Measurements from ENCODE around the gene ABLIM1. TPM values are rescaled to one million over a fixed set of nuclear protein-coding genes. Genes with fewer than 3 reads are reported as not detected.
A peak's percentile ranks its signal among the peaks of the same experiment; 100 is the strongest.

ABLIM1 gene
- total RNA-seq, 3 donors from 2014 or later = 89.0 to 216 (median 131) TPM

DNA sequence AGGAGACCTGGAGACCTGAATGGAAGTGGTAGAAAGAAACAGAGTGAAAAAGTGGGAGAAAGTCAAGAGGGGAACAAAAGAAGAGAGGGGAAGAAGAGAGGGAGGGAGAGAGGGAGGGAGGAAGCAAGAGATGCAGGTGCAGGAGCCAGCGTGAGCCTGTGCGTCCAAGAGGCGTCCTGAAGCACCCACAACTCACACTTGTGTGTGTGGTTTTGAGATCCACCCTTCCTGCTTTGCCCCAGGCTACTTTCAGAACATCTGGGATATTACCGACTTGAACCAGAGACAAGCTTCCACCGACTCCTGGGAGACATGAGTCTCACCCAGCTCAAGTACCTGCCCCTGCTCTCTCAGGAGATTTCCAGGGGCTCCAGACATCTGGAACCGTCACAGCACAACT is 263.5 kb downstream of the ABLIM1 start:
- peaks cover 6 to 36% of the 10 kb centered on the region in 2 donors for H3K4me1 ChIP-seq
- H3K27ac ChIP-seq = peak overlapping the region; percentile 62 to 76
- no peaks in the 10 kb centered on the region for H3K9me3 ChIP-seq
- TF ChIP-seq POLR2A (IDR thresholded peaks at IDR 0.05) (no peak), POLR2AphosphoS5 (IDR thresholded peaks at IDR 0.05) (no peak)
- TF ChIP-seq, protein P1, sequence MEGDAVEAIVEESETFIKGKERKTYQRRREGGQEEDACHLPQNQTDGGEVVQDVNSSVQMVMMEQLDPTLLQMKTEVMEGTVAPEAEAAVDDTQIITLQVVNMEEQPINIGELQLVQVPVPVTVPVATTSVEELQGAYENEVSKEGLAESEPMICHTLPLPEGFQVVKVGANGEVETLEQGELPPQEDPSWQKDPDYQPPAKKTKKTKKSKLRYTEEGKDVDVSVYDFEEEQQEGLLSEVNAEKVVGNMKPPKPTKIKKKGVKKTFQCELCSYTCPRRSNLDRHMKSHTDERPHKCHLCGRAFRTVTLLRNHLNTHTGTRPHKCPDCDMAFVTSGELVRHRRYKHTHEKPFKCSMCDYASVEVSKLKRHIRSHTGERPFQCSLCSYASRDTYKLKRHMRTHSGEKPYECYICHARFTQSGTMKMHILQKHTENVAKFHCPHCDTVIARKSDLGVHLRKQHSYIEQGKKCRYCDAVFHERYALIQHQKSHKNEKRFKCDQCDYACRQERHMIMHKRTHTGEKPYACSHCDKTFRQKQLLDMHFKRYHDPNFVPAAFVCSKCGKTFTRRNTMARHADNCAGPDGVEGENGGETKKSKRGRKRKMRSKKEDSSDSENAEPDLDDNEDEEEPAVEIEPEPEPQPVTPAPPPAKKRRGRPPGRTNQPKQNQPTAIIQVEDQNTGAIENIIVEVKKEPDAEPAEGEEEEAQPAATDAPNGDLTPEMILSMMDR (IDR thresholded peaks at IDR 0.05) = no peak
- no peaks in the 10 kb centered on the region for H3K27me3 ChIP-seq
- no peaks in the 10 kb centered on the region for H3K36me3 ChIP-seq
- H3K4me3 ChIP-seq = no peak overlapping the region
- intact Hi-C loops (cut with DNase I; ENCODE audit: low total_unique reads) = no loop called here
- no peak for DNase-seq (ENCODE audit: low spot score in 2 of 2)

DNA sequence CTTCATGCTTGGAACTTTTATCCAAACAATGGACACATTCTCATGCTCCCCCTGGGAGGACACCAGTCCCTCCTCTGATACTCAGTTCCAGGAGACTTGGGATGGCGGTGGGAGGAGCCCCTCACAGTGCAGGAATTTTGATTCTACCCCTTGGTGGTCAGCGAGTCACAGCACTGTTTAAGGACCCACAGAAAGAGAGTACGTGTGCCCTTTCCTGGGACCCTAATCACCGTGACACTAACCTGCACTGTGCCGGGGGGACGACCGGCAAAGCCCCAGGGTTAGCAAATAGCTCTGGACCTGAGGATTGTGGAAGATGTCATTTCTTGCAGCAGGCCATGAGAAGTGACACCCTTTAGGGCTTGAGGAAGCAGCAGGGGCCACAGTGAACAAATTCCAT is 264.2 kb downstream of the ABLIM1 start:
- H3K27ac ChIP-seq = peak overlapping the region; percentile 62 to 76
- DNase-seq (ENCODE audit: low spot score in 2 of 2) = no peak

DNA sequence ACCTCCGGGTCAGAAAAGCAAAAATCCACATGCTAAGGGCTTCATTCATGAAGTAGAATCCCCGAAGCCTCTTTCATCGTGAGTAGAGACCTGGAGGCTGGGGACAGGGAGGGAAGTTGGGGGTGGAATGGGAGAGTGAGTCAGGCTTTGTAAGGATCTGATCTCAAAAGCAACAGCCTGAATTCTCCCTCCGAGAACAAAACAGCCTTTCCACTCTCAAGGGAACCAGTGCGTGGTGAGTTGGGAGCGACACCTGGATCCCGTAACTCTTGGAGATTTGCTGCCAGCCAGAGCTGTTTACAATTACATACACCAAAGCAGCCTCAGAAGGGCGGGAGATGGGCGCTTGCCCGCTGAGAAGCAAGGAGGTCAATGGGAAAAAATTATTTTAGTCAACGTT is 264.6 kb downstream of the ABLIM1 start:
- no peak for DNase-seq (ENCODE audit: low spot score in 2 of 2)

More for the DNA sequence above, 264.2 kb downstream of the ABLIM1 start:
- Histone ChIP-seq H3K36me3 (no peaks in the 10 kb centered on the region), H3K27me3 (no peaks in the 10 kb centered on the region), H3K4me1 (peaks cover 6 to 30% of the 10 kb centered on the region in 2 donors), H3K9me3 (no peaks in the 10 kb centered on the region), H3K4me3 (no peak overlapping the region)
- TF ChIP-seq POLR2AphosphoS5 (IDR thresholded peaks at IDR 0.05) (no peak), POLR2A (IDR thresholded peaks at IDR 0.05) (no peak)
- TF ChIP-seq, protein P1 (IDR thresholded peaks at IDR 0.05) = no peak
- intact Hi-C loops (cut with DNase I; ENCODE audit: low total_unique reads) = no loop called here

DNA sequence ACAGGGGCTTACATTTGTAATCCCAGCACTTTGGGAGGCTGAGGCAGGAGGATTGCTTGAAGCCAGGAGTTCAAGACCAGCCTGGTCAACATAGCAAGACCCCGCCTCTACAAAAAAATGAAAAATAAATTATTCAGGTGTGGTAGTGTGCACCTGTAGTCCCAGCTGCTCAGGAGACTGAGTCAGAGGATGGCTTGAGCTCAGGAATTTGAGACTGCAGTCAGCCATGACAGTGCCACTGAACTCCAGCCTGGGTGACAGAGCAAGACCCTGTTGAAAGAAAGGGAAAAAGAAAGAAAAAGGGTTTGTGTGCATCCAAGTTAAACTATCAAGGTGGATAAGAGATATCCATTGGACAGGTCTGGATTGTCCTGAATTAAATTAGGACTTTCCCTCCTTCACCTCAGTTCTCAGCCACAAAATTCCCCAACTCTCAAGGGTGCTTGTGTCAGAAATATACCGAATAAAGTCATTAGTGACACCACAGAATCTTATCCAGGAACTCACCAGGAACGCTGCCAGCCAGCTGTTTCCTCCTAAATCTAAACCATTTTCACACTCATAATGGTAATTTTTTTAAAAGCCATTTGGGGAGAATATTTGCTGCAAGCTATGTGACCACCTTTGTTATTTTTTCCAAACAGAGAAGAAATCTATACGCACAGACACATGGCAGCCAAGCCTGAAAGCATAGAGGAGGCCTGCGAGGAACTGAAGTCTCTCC is 265.8 kb downstream of the ABLIM1 start:
- Histone ChIP-seq H3K4me1 (peaks cover 6 to 13% of the 10 kb centered on the region in 2 donors), H3K27ac (peak overlapping the region; percentile 62 to 76), H3K27me3 (no peaks in the 10 kb centered on the region), H3K9me3 (no peaks in the 10 kb centered on the region), H3K4me3 (no peak overlapping the region), H3K36me3 (no peaks in the 10 kb centered on the region)
- no peak for TF ChIP-seq POLR2A (IDR thresholded peaks at IDR 0.05)
- TF ChIP-seq, protein P1 (IDR thresholded peaks at IDR 0.05) = no peak
- no peak for TF ChIP-seq POLR2AphosphoS5 (IDR thresholded peaks at IDR 0.05)
- intact Hi-C loops (cut with DNase I; ENCODE audit: low total_unique reads) = no loop called here
- DNase-seq (ENCODE audit: low spot score in 2 of 2) = no peak

More for the DNA sequence above, 264.6 kb downstream of the ABLIM1 start:
- Histone ChIP-seq H3K4me3 (peak overlapping the region in 1 of 3 donors; percentile 34), H3K9me3 (no peaks in the 10 kb centered on the region), H3K4me1 (peaks cover 6 to 26% of the 10 kb centered on the region in 2 donors), H3K36me3 (no peaks in the 10 kb centered on the region), H3K27ac (peak overlapping the region; percentile 62 to 76), H3K27me3 (no peaks in the 10 kb centered on the region)
- intact Hi-C loops (cut with DNase I; ENCODE audit: low total_unique reads) = no loop called here
- TF ChIP-seq POLR2AphosphoS5 (IDR thresholded peaks at IDR 0.05) = no peak
- TF ChIP-seq POLR2A (IDR thresholded peaks at IDR 0.05) = no peak
- TF ChIP-seq, protein P1 (IDR thresholded peaks at IDR 0.05) = no peak

GRCh38 chr10:114391599-114391998 is 266.5 kb downstream of the ABLIM1 start:
- intact Hi-C loops (cut with DNase I; ENCODE audit: low total_unique reads) = no loop called here
- no peaks in the 10 kb centered on the region for H3K36me3 ChIP-seq
- H3K4me3 ChIP-seq = no peak overlapping the region
- no peak for TF ChIP-seq POLR2AphosphoS5 (IDR thresholded peaks at IDR 0.05)
- no peak for TF ChIP-seq POLR2A (IDR thresholded peaks at IDR 0.05)
- TF ChIP-seq, protein P1 (IDR thresholded peaks at IDR 0.05) = no peak
- H3K9me3 ChIP-seq = no peaks in the 10 kb centered on the region
- no peak for DNase-seq (ENCODE audit: low spot score in 2 of 2)
- peak overlapping the region in 1 of 2 donors; percentile 15 for H3K27ac ChIP-seq
- peaks cover 6 to 13% of the 10 kb centered on the region in 2 donors for H3K4me1 ChIP-seq
- H3K27me3 ChIP-seq = no peaks in the 10 kb centered on the region
